GM12878 (cell line): Measurements from ENCODE around the gene TAF11L2. TPM values are rescaled to one million over a fixed set of nuclear protein-coding genes. Genes with fewer than 3 reads are reported as not detected.
"Not testable (repeated sequence)": the region's sequence is repeated elsewhere in the genome, so short reads cannot be mapped to it uniquely, and the experiment has no call there.

Experiments used
- ATAC-seq: fragments of 200-7000 bp; cut with Tn5 transposase; 3 replicates; pipeline ENCODE4 v1.9.1; 2020; ENCODE audit warnings: mild to moderate bottlenecking, moderate library complexity
- BruUV-seq: library from RNA; stranded (reverse); fragments of 400-500 nt; replicated peaks from 2 replicates; lab custom pipeline; 2021; lab: Mats Ljungman, UMichigan
- CTCF ChIA-PET: fragments of 300-600 bp; sonication (Branson Sonifier 250); formaldehyde crosslinking; extraction: SDS; loops from one replicate; lab custom pipeline; 2021; ENCODE audit warnings: inconsistent platforms; lab: Yijun Ruan, JAX
- POLR2A ChIA-PET: fragments of 350-600 bp; formaldehyde crosslinking; extraction: SDS; loops from one replicate; lab custom pipeline; 2021; ENCODE audit warnings: inconsistent platforms; lab: Charles Lee
- RAD21 ChIA-PET: fragments of 300-600 bp; sonication (Branson Sonifier 250); formaldehyde crosslinking; loops from one replicate; lab custom pipeline; 2023; ENCODE audit warnings: antibody characterized with exemption; ENCODE audit not compliant: unreplicated experiment; lab: Charles Lee
- SMC1A ChIA-PET: fragments of 300-600 bp; sonication (Branson Sonifier 250); formaldehyde crosslinking; loops from one replicate; lab custom pipeline; 2023; ENCODE audit not compliant: unreplicated experiment, uncharacterized antibody; lab: Charles Lee
- DNase-seq: peaks from one replicate; pipeline ENCODE4 v3.0.0-alpha.2; 2011; ENCODE audit warnings: low read depth, low spot score
- FAIRE-seq: peaks from 3 replicates; lab custom pipeline; 2011; peaks lifted over from hg19 to GRCh38; lab: Jason Lieb, UNC
- H2AFZ ChIP-seq: 2 replicates; pipeline ENCODE4 v1.6.0; 2011; ENCODE audit warnings: low read depth, low read length, control low read depth; ENCODE audit not compliant: control insufficient read depth
- H3K27ac ChIP-seq: 2 replicates; pipeline ENCODE4 v1.5.1; 2011; ENCODE audit warnings: control low read depth; ENCODE audit not compliant: control insufficient read depth, insufficient read depth
- H3K27me3 ChIP-seq, 2 experiments: replicated peaks in 1 of 2; 2 replicates each; pipeline versions ENCODE4 v1.6.0 to v1.6.1; 2011; ENCODE audit warnings: low read length in 1 of 2; ENCODE audit not compliant: control insufficient read depth in 2 of 2, insufficient read depth in 2 of 2
- H3K36me3 ChIP-seq, 2 experiments: 2 replicates each; pipeline ENCODE4 v1.5.1; 2011; ENCODE audit warnings: low read length in 1 of 2; ENCODE audit not compliant: control insufficient read depth in 2 of 2, insufficient read depth in 2 of 2
- H3K4me1 ChIP-seq: 2 replicates; pipeline ENCODE4 v1.6.1; 2011; ENCODE audit warnings: mild to moderate bottlenecking, low read length, moderate library complexity, mixed read lengths; ENCODE audit not compliant: control insufficient read depth, insufficient read depth
- H3K4me2 ChIP-seq: 2 replicates; pipeline ENCODE4 v1.6.0; 2011; ENCODE audit warnings: control low read depth; ENCODE audit not compliant: control insufficient read depth, insufficient read depth
- H3K4me3 ChIP-seq: fragments of 200-600 bp; sonication (generic); 2 replicates; pipeline ENCODE4 v1.5.1; 2016
- H3K79me2 ChIP-seq: 2 replicates; pipeline ENCODE4 v1.6.0; 2011; ENCODE audit warnings: low read length; ENCODE audit not compliant: control insufficient read depth, insufficient read depth
- H3K9ac ChIP-seq: 2 replicates; pipeline ENCODE4 v1.8.0; 2011; ENCODE audit warnings: low read length, control low read depth, mixed read lengths; ENCODE audit not compliant: control insufficient read depth, insufficient read depth
- H3K9me3 ChIP-seq: replicated peaks from 3 replicates; pipeline ENCODE4 v1.5.1; 2011; ENCODE audit warnings: mild to moderate bottlenecking, low read length; ENCODE audit not compliant: control insufficient read depth, insufficient read depth
- H4K20me1 ChIP-seq: 2 replicates; pipeline ENCODE4 v1.6.0; 2011; ENCODE audit not compliant: control insufficient read depth, insufficient read depth
- BACH1 ChIP-seq: fragments of 450-650 bp; IDR thresholded peaks from 2 replicates; pipeline ENCODE4 v1.6.1; 2017; ENCODE audit warnings: mild to moderate bottlenecking, borderline replicate concordance
- LARP7 ChIP-seq: fragments of 450-650 bp; IDR thresholded peaks from 2 replicates; pipeline ENCODE4 v1.6.1; 2017; ENCODE audit warnings: mild to moderate bottlenecking
- NKRF ChIP-seq: fragments of 450-650 bp; conservative IDR thresholded peaks from 2 replicates; pipeline ENCODE4 v1.6.1; 2017; ENCODE audit warnings: mild to moderate bottlenecking, moderate library complexity
- POU2F2 ChIP-seq: IDR thresholded peaks from 3 replicates; pipeline ENCODE4 v1.6.1; 2011; ENCODE audit warnings: low read depth, mild to moderate bottlenecking, low read length, borderline replicate concordance
- RAD21 ChIP-seq: IDR thresholded peaks from 2 replicates; pipeline ENCODE4 v1.6.1; 2011; ENCODE audit warnings: mild to moderate bottlenecking, low read depth, low read length, moderate library complexity; ENCODE audit not compliant: insufficient read depth
- SMAD5 ChIP-seq: IDR thresholded peaks from 2 replicates; pipeline ENCODE4 v1.6.1; 2016; ENCODE audit warnings: antibody characterized with exemption, low read depth
- TCF12 ChIP-seq: IDR thresholded peaks from 2 replicates; pipeline ENCODE4 v1.6.1; 2011; ENCODE audit warnings: low read depth, mild to moderate bottlenecking, low read length
- USF2 ChIP-seq: IDR thresholded peaks from 2 replicates; pipeline ENCODE4 v1.6.1; 2011; ENCODE audit warnings: low read depth, low read length, improper control_type of control experiment, borderline replicate concordance
- WGBS: methylation state at CpG from one replicate; pipeline ENCODE4 v1.1.6; 2016; ENCODE audit warnings: low lambda C conversion rate; ENCODE audit not compliant: insufficient replicate concordance, insufficient coverage; ENCODE audit errors: missing lambda C conversion rate; 5-methylcytosine and 5-hydroxymethylcytosine counted together
- in situ Hi-C: fragments of 300-500 bp; cut with MboI; formaldehyde crosslinking; loops from 9 replicates; pipeline ENCODE4 v1.14.3; 2018; ENCODE audit warnings: mixed read lengths
- intact Hi-C: fragments of 100-400 bp; cut with micrococcal nuclease; formaldehyde crosslinking; loops from one replicate; pipeline ENCODE4 v1.14.2; 2022; ENCODE audit not compliant: unreplicated experiment
- polyA plus RNA-seq, 11 experiments: library from polyadenylated mRNA; depleted of rRNA in 4 of 11; unstranded in 6 of 11; stranded (reverse) in 5 of 11; fragments of >200 nt; fragmentation: Nextera tagmentation in 4 of 11; fragmentation: Illumina TruSeq in 1 of 11; extraction: Ambion mirVana in 4 of 11; extraction: Trizol in 1 of 11; gene quantifications; 1 replicate in 1 of 11; 2 replicates in 10 of 11; pipeline versions ENCODE4 v1.2.1 to v1.2.3, GENCODE V29; 2011 to 2016; ENCODE audit warnings: inconsistent platforms in 2 of 11, missing spikeins in 2 of 11, low read depth in 1 of 11
- total RNA-seq, 4 experiments: library from RNA; depleted of rRNA in 3 of 4; stranded (reverse); fragments of >200 nt in 3 of 4; fragmentation: Illumina TruSeq in 1 of 4; extraction: Trizol in 1 of 4; gene quantifications; 2 replicates each; pipeline versions ENCODE4 v1.2.1 to v1.2.3, GENCODE V29; 2013 to 2021

Gene TAF11L2
- total and polyA plus RNA-seq, 10 of the 15 experiments (the other 5 are each of a cell fraction or from before 2014, with no cell fraction given), result not detected

- intact Hi-C loops, result loop anchor here (10.0 kb wide), 1 partner anchor 268 kb away; the partner anchor contains the start of gene BASP1
- no TSS peak for BruUV-seq
- Histone ChIP-seq H3K9ac (no peak overlapping the region), H3K4me1 (no peaks in the 10 kb centered on the region), H4K20me1 (no peaks in the 10 kb centered on the region), H3K27me3 (no peaks in the 10 kb centered on the region; a peak in 1 of 4 replicates), H2AFZ (no peak overlapping the region), H3K27ac (no peak overlapping the region), H3K36me3 (no peaks in the 10 kb centered on the region), H3K4me3 (no peak overlapping the region), H3K79me2 (no peaks in the 10 kb centered on the region), H3K4me2 (no peak overlapping the region), H3K9me3 (no peaks in the 10 kb centered on the region)
- WGBS, result 22% methylated on average over 2 of the region's 2 CpGs
- RAD21 ChIA-PET, result no interaction called here
- no peak for FAIRE-seq
- POLR2A ChIA-PET, result no interaction called here
- TF ChIP-seq TCF12, result no peak
- no peak for TF ChIP-seq NKRF
- TF ChIP-seq POU2F2, result no peak
- TF ChIP-seq SMAD5, result no peak
- no peak for TF ChIP-seq BACH1
- no peak for TF ChIP-seq RAD21
- TF ChIP-seq USF2, result no peak
- TF ChIP-seq LARP7, result no peak
- in situ Hi-C loops, result no loop called here
- CTCF ChIA-PET, result no interaction called here
- no peak for ATAC-seq
- SMC1A ChIA-PET, result no interaction called here
- DNase-seq, result no peak
Measured at GRCh38 chr5:17482790-17483189, 15.2 kb upstream of the TAF11L2 start.

DNA sequence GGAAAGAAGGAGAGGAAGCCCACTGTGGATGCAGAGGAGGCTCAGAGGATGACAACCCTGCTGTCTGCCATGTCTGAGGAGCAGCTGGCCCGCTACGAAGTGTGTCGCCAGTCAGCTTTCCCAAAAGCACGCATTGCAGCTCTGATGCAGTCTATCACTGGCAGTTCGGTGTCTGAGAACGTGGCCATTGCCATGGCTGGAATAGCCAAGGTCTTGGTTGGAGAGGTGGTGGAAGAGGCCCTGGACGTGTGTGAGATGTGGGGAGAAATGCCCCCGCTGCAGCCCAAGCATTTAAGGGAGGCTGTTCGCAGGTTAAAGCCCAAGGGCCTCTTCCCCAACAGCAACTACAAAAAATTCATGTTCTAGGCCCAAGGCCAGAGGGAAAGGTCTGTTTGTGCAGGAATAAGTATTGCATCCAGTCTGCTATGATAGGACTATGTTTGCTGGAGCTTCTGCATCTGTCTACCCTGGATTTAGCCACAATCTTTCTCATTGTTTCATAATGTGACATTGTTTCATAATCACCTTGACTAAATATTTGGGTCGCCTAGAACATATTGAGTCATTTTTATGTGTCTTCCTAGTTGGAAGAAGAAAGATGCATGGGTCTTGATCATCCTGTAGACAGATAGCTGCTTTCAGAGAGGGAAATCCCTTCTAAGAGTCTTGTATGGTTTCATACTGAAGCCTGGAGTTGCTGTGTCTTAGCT is 11.4 kb upstream of the TAF11L2 start:
- H3K27me3 ChIP-seq, H2AFZ ChIP-seq, RAD21 ChIA-PET, H3K36me3 ChIP-seq, SMC1A ChIA-PET, in situ Hi-C loops, H3K9me3 ChIP-seq, H3K4me1 ChIP-seq, BruUV-seq, H3K4me3 ChIP-seq, CTCF ChIA-PET, H3K27ac ChIP-seq, H3K4me2 ChIP-seq, H4K20me1 ChIP-seq, H3K9ac ChIP-seq, DNase-seq, POLR2A ChIA-PET, ATAC-seq, FAIRE-seq, H3K79me2 ChIP-seq: not testable (repeated sequence)
- 25% methylated on average over 10 of the region's 10 CpGs for WGBS
- intact Hi-C loops, result loop anchor here (10.0 kb wide), 1 partner anchor 272 kb away; the partner anchor contains the start of gene BASP1
